GM20000 (cell line): ENCODE data around the gene FOXS1.

Experiments used
- DNase-seq: peaks from one replicate; pipeline ENCODE4 v3.0.0; 2012; ENCODE audit warnings: low spot score
- TF ChIP-seq, protein P1 (sequence below): IDR thresholded peaks from 2 replicates; pipeline ENCODE4 v1.5.1; 2012; ENCODE audit warnings: mild to moderate bottlenecking, control low read depth; ENCODE audit errors: extremely low read depth, missing control alignments

The FOXS1 gene

DNA sequence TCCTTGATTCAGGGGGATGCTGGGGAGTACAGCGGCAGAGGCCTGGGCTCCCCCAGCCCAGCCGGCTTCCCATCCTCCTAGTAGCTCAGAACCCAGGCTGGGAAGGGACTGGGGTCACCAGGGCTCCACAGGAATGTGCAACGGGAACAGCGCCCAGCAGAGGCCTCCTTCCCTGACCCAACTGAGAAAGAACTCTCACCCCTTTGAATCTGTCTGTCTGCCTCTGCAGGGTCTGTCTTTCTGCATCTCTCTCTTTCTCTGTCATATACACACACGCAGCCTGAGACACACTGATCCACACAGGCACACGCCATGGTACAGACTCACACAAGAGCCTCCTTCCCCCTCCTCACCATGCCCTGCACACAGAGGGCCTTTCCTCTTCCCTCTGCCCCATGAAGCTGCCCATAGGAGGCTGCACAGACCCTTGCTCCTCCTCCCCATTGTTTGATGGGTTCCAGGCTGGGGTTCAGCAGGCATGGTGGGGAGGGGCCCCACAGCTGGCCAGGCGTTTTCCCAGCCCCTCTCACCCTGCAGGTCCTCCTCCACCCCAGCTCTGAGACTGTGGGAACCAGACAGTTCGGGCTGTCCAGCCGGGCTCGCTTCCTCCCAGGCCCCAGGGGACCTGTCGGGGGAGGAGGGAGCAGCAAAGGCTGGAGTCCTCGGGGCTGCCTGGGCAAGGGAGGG is 2.8 kb downstream of the FOXS1 start:
- DNase-seq, result no peak
- TF ChIP-seq, protein P1, sequence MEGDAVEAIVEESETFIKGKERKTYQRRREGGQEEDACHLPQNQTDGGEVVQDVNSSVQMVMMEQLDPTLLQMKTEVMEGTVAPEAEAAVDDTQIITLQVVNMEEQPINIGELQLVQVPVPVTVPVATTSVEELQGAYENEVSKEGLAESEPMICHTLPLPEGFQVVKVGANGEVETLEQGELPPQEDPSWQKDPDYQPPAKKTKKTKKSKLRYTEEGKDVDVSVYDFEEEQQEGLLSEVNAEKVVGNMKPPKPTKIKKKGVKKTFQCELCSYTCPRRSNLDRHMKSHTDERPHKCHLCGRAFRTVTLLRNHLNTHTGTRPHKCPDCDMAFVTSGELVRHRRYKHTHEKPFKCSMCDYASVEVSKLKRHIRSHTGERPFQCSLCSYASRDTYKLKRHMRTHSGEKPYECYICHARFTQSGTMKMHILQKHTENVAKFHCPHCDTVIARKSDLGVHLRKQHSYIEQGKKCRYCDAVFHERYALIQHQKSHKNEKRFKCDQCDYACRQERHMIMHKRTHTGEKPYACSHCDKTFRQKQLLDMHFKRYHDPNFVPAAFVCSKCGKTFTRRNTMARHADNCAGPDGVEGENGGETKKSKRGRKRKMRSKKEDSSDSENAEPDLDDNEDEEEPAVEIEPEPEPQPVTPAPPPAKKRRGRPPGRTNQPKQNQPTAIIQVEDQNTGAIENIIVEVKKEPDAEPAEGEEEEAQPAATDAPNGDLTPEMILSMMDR, result no peak

DNA sequence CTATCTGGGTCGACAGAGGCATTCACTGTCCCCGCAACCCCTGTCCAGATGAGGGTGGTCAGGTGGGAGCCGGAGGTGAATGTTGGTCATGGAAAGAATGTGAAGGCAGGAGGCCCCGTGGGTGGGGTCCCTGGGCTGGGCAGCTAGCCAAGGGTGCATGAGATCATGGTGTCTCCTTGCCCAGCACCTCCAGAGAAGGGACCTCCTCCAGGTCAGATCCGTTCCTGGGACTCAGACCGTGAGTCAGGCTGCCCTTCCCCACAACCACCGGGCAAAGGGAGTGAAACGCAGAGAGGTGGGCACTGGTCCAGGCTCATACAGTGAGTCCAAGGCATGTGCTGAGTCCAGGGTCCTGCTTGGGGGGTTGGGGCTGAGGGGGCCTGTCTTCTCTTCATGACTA is 3.5 kb downstream of the FOXS1 start:
- TF ChIP-seq, protein P1, result no peak
- DNase-seq, result no peak

DNA sequence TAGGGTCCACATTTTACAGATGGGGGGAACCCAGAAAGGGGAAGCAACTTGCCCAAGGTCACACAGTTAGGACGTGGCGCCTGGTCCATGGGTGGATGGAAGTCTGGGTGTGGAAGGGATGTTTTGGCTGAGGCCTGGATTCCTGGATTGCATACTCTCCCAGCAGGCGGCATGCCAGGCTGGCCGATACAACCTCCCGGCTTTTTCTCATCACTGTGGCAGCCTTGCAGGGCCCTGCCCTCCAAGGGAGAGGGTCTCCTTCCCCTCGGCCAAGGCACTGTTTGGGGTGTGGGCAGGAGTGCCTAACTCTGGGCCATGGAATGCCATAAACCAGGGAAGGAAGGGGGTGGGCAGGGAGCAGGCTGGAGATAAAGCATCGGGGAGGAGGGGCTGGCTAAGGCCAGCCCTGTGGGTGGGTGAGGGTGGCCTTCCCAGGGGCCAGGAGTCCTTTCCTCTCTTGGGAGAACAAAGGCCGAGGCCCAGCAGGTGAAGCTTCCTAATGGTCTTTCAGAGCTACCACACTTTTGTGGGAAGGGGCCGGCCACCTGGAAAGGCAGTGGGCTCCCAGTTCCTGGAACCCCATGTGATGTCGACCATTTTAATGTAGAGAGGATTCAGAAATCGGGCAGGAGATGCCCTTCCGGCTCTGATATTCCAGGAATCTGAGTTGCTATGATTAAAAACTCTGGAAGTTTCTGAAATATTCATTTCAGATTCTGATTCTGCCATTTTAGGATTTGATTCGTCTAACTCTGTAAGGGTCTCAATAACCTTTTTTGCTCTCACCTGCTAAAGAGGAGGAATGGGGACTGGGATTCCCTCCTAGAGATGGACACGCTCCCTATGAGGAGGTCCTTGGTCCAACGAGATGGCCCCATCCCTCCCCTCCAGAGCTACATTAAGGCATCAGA is 4.2 kb downstream of the FOXS1 start:
- TF ChIP-seq, protein P1, result no peak
- DNase-seq, result no peak

DNA sequence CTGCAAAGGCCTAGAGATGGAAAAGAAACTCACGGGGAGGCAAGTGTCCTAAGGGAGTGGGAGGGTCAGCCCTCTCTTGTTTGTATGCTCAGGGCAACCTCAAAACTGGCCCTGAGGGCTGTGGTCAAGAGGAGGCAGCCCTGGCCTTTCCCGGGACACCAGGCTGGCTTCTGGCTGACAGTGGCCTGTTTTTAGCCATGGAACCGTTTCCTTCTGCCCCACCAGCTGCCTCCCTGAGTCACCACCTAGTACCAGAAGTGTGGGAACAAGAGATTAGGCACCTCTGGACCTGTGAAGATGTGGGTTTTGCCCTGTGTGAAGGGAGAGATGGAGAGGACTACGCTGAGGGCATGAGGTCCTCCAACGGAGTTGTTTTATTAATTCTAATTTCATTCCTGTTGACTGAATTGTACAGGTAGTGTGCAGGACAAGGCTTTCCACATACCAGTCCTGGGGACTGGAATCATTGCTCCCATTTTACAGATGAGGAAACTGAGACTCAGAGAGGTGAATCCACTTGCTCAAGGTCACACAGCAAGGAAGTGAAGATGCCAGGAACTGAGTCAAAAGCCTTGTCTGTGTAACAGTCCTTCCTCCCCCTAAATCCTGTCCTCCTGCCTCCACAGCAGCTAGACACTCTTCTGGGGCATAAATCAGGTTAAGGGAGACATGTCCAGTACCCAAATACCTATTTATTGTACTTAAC is 5.5 kb downstream of the FOXS1 start:
- TF ChIP-seq, protein P1, result no peak
- DNase-seq, result no peak

DNA sequence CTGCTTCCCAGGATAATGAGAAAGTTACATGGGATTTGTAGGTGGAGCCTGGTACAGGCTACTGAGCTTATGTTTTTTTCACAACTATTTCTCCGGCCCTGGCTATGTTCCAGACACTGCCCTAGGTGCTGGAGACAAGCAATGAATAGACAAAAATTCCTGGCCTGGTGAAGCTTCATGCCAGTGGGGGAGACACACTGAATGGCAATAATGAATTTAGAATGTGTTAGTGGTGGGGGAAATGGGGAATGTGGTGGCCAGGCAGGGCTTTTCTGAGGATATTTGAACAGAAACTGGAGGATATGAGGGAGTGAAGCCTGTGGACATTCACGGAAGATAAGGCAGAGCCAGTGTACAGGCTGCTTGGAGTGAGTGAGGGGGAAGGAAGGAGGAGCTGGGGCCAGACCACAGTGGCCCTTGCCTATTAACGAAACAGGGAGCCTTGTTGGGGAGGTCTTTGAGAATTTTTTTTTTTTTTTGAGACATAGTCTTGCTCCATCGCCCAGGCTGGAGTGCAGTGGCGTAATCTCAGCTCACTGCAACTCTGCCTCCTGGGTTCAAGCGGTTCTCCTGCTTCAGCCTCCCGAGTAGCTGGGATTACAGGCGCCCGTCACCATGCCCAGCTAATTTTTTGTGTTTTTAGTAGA is 6.6 kb downstream of the FOXS1 start:
- no peak for DNase-seq
- TF ChIP-seq, protein P1, result no peak

DNA sequence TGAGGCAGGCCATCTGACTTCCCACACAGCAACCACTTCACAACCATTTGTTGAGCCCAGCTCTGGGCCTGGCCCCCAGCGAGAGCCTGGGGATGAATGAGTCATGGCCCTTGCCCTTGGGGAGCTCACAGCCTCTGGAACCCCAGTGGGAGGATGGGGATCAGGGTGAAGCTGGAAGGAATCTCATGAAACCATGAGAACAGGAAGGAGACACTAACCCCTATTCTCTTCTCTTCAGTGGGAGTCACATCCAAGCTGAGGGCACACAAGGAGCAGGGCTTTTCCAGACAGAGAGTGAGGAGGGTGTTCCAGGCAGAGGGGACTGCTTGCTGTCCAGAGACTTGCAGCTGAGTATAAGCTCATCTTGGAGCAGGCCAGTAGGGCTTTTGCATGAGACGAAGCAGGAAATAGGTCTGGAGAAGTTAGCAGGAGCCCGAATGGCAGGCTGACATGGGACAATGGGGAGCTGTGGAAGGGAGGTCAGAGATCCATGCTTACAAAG is 7.5 kb downstream of the FOXS1 start:
- no peak for DNase-seq

More for the DNA sequence above, 7.5 kb downstream of the FOXS1 start:
- TF ChIP-seq, protein P1, result no peak
